Stomach (tissue), 4 donors: ENCODE measurements around the gene RASAL2.
"Not testable (repeated sequence)": the region's sequence is repeated elsewhere in the genome, so short reads cannot be mapped to it uniquely, and the experiment has no call there.

Source experiments
- EP300 ChIP-seq: sonication (generic); formaldehyde crosslinking; IDR thresholded peaks from one replicate; pipeline ENCODE4 v1.6.1; 2017; ENCODE audit warnings: antibody characterized with exemption
- POLR2AphosphoS5 ChIP-seq, 3 donors: sonication (generic); formaldehyde crosslinking; IDR thresholded peaks; one replicate each; pipeline ENCODE4 v1.6.1; 2016; ENCODE audit warnings: antibody characterized with exemption in 3 of 3
- TF ChIP-seq, protein P1 (sequence below), 7 experiments: fragments of 450-650 bp in 4 of 7; fragments of 200-600 bp in 3 of 7; sonication (generic) in 3 of 7; IDR thresholded peaks; one replicate each; pipeline ENCODE4 v1.5.1; 2016 to 2019; ENCODE audit warnings: antibody characterized with exemption in 7 of 7, control low read depth in 2 of 7, mild to moderate bottlenecking in 1 of 7

DNA sequence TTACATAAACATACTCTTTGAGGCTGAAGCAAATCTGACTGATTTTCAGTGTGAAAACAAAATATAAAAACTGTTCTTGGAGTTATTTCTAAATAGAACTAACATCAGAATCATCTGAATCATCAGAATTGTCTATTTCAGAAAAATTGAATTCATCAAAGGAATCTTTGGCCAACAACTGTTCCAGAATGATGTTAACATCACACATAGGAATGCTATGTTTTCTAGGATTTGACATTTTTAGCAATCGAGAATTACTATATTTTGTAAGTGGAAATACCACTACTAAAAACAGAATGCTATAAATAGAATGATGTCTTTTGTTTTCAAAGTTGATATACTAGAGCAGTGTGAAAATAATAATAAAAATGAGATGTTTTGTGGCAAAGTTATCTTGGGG lies 258.0 kb downstream of the RASAL2 start:
- TF ChIP-seq, protein P1, sequence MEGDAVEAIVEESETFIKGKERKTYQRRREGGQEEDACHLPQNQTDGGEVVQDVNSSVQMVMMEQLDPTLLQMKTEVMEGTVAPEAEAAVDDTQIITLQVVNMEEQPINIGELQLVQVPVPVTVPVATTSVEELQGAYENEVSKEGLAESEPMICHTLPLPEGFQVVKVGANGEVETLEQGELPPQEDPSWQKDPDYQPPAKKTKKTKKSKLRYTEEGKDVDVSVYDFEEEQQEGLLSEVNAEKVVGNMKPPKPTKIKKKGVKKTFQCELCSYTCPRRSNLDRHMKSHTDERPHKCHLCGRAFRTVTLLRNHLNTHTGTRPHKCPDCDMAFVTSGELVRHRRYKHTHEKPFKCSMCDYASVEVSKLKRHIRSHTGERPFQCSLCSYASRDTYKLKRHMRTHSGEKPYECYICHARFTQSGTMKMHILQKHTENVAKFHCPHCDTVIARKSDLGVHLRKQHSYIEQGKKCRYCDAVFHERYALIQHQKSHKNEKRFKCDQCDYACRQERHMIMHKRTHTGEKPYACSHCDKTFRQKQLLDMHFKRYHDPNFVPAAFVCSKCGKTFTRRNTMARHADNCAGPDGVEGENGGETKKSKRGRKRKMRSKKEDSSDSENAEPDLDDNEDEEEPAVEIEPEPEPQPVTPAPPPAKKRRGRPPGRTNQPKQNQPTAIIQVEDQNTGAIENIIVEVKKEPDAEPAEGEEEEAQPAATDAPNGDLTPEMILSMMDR (IDR thresholded peaks at IDR 0.05) = not testable (repeated sequence)
- TF ChIP-seq EP300; POLR2AphosphoS5 (IDR thresholded peaks at IDR 0.05): not testable (repeated sequence)
